ENCODE measurements around the gene EXOC4. TPM values are rescaled to one million over a fixed set of nuclear protein-coding genes. Genes with fewer than 3 reads are reported as not detected.

EXOC4 gene
- total and polyA plus RNA-seq, 2 of the 8 experiments (the other 6 are each of a cell fraction or from before 2014, with no cell fraction given), result 27.0 to 67.3 TPM

DNA sequence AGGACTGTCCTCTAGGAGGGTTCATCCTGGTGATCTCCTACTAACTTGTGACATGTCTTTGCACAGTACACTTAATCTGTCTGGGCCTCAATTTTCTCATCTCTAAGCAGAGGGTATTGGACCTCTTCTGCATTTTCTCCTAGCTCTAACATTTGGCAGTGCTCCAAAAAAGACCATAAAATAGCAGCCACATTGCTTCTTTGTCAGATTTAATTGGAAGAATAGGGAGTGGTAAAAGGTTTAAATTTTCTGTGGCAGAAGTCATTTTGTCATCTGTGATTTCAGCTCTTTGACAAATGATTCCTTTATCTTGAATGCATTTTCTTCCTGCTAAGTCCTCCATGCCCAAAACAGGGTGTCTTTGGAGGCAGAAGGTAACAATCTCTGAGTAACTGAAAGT, 584.3 kb downstream of the EXOC4 start (continued):
- TF ChIP-seq SIN3A (conservative IDR thresholded peaks at IDR 0.05 in 1 of 2, IDR thresholded peaks at IDR 0.05 in 1 of 2; ENCODE audit: low read depth in 1 of 2, low read length in 2 of 2), result no peak
- TF ChIP-seq PHF8 (conservative IDR thresholded peaks at IDR 0.05; ENCODE audit: low read depth, low read length), result no peak
- no peak for TF ChIP-seq KDM5A (IDR thresholded peaks at IDR 0.05; ENCODE audit: low read length)
- TF ChIP-seq FOSL1 (IDR thresholded peaks at IDR 0.05; ENCODE audit: insufficient read depth, low read depth, low read length), result no peak
- TF ChIP-seq CBX5 (IDR thresholded peaks at IDR 0.05; ENCODE audit: low read depth, low read length), result no peak
- no peak for TF ChIP-seq EZH2 (IDR thresholded peaks at IDR 0.05; ENCODE audit: low read depth, low read length, severe bottlenecking)
- no peak for TF ChIP-seq SRF (IDR thresholded peaks at IDR 0.05; ENCODE audit: low read depth, low read length)
- no peak for TF ChIP-seq CEBPB (IDR thresholded peaks at IDR 0.05; ENCODE audit: low read depth, low read length)
